ENCODE data around the gene RNF10.
"Not testable (repeated sequence)": the region's sequence is repeated elsewhere in the genome, so short reads cannot be mapped to it uniquely, and the experiment has no call there.

Gene RNF10

DNA sequence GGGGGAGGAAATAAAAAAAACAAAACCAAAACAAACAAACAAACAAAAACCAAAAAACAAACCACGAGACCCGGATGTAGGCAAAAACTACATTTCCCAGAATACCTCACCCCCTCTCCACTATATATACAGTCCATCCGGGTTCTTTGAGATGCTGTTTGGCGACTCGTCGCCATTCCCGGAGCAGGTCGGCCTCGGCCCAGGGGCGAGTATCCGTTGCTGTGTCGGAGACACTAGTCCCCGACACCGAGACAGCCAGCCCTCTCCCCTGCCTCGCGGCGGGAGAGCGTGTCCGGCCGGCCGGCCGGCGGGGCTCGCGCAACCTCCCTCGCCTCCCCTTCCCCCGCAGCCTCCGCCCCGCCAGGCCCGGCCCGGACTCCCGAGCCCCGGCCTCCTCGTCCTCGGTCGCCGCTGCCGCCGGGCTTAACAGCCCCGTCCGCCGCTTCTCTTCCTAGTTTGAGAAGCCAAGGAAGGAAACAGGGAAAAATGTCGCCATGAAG lies at the start of gene RNF10:
Gene RNF10, plus strand, starts transcription at position 154 of the 500 bp plus-strand sequence. CDS start 456 bp downstream, outside the sequence.
- peak; percentile 74 to 83 for DNase-seq

GRCh38 chr12:120485961-120486881 lies 47.9 kb upstream of the RNF10 start:
- no peak for DNase-seq

- DNase-seq, result not testable (repeated sequence)
These were observed 46.6 kb upstream of the RNF10 start for GRCh38 chr12:120487552-120487951.

- no peak for DNase-seq
These were observed 46.0 kb upstream of the RNF10 start for GRCh38 chr12:120488057-120488640.

- DNase-seq, result no peak
These were observed 45.1 kb upstream of the RNF10 start for GRCh38 chr12:120489018-120489417.

GRCh38 chr12:120490325-120490724 lies 43.8 kb upstream of the RNF10 start:
- no peak for DNase-seq

DNA sequence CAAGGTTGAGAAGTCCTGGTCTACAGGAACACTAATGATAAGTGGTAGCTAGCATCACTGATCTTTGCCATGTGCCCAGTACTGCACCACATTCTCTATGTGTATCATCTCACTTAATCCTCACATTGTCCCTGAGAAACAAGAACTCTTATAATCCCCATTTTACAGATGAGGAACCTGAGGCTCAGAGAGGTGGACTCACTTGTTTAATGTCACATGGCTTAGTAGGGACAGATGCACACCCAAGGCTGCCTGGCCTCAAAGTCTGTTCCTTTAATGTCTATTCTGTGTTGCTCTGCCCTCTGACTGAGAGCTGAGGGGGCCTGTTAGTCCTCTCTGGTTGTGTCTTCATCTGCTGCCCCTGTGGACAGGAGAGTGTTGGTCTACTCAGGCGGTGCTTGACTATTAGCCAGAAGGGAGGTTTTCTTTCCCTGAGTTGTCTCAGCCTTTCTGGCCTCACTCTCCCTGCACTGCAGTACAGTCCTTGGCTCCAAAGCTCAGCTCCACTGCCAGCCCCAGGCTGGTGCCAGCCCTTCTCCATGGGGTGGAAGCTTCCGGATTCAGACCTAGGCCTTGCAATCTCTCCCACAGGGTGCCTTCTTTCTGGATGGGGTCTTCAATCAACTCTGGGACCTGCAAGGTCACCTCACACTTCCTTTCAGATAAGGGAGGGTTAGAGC lies 43.2 kb upstream of the RNF10 start:
- no peak for DNase-seq

DNA sequence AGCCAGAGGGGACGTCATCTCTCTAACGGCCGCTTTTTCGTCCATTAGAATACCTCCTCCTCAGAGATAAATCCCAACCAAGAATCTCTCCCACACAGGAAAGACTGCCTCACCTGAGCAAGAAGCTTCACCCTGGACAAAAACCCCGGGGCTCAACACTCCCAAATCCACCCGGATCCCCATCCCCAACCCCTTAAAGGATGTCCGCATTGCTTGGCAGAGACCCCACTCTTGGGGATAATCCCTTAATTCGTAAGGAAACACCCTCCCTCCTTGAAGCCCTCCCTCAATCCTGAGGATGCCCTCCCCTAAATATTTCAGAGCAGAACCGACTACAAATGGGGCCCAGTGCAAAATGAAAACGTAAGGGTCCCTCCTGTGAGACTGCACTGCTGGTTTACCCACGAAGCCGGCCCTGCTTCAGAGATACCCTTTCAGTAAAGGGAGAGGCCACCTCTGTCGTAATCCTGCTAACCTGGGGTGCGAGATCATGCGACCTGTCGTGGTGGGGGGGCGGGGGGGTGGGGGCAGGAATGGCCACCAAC lies 38.9 kb upstream of the RNF10 start:
- no peak for DNase-seq

- peak; percentile 91 to 92 for DNase-seq
These were observed 38.3 kb upstream of the RNF10 start, which contains the start of gene DYNLL1 for GRCh38 chr12:120495731-120496412. Gene DYNLL1, plus strand, starts transcription at chr12:120496113. Its CDS starts 309 bp downstream, at chr12:120496422.

- peak; percentile 73 to 75 for DNase-seq
These were observed 37.5 kb upstream of the RNF10 start for GRCh38 chr12:120496413-120497340.

GRCh38 chr12:120497524-120498150 lies 36.5 kb upstream of the RNF10 start:
- DNase-seq, result no peak

DNA sequence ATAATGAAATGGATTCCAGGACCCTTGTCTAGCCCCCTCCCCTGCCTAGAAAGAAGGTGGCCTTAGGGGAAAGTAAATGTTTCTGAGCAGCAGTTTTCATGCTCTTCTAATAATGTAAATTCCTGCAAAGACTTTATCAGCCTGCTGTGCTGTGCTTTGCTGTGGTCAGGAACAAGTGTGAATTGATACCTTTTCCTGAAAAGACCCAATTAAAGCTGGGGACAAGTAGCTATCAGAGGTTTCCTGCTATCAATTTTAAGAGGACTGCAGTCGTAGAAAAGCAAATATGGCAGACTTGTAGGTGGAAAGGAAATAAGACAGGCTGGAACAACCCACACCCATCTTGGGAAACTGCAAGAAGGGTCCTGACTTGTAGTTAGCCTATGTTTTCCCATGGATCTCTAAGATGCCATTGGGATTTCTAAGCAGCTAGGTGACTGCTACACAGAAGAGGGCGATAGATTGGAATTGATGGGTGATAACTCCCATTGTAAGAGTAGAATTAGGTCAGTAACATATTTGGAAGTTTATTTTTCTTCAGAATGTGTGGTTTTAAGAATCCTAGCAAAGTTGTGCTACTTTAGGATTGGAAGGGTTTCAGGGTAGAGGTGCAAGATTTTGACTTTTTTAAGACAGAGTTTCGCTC lies 35.2 kb upstream of the RNF10 start:
- DNase-seq, result no peak

- no peak for DNase-seq
These were observed 33.6 kb upstream of the RNF10 start for GRCh38 chr12:120500581-120500980.

GRCh38 chr12:120504587-120504986 lies 29.6 kb upstream of the RNF10 start:
- DNase-seq, result no peak

DNA sequence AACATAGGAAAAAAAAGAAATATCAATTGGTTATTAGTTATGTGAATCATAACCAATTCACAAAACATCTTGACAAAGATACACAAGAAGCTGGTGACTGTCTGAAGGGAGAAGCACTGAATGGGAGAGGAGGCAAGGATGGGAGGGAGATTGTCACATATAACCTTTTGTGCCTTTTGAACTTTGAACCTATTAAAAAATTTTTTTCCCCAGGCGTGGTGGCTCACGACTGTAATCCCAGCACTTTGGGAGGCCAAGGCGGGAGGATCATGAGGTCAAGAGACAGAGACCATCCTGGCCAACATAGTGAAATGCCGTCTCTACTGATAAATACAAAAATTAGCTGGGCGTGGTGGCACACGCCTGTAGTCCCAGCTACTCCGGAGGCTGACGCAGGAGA lies 25.6 kb upstream of the RNF10 start:
- DNase-seq, result no peak

DNA sequence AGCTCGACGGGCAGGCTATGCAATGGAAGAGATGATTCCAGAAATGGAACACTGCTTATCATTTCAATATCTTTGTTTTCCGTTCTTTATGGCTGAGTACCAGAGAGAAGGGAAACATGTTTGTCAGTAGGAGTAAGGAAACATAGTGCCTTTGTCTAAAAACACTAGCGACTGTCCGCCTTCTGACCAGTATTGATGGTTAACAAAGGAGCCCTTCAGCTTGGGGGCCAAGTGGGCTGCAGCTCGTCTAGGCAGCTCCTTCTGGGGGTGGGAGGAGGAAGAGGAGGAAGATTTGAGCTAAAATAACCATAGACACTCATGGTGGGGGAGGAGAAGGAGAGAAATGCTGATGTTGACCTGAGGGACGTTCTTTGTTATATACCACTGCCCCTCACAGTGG lies 20.2 kb upstream of the RNF10 start:
- DNase-seq, result no peak

DNA sequence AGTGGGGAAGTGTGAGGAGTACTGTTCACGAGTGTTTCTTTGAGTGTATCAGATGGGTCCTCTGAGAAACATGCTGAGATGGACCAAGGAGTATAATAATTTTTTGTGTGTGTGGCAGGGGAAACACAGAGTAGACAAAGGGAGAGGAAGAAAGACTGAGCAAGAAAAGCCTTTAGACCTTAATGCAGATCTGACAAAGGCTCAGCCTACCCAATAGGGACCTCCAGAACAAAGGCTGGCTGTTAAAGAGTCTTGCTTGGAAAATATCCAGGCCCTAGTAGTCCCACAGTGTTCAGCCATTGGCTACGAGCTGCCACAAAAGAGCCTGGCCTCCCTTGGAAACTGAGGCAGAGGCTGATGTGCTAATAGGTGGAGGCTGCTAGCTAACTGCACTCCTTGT lies 18.7 kb upstream of the RNF10 start:
- no peak for DNase-seq

- not testable (repeated sequence) for DNase-seq
These were observed 14.8 kb upstream of the RNF10 start for GRCh38 chr12:120519324-120519723.

GRCh38 chr12:120522568-120522967 lies 11.6 kb upstream of the RNF10 start:
- DNase-seq, result no peak

- peak; percentile 87 to 95 for DNase-seq
These were observed 5.2 kb upstream of the RNF10 start, which contains the start of gene COQ5 for GRCh38 chr12:120528861-120529525. Gene COQ5, minus strand, starts transcription at chr12:120529158. Its CDS starts 17 bp downstream, at chr12:120529141.
